HG03575 (cell line): ENCODE results near the gene KCNJ11.

Source experiments
- ATAC-seq: cut with Tn5 transposase; IDR thresholded peaks from one replicate; pipeline ENCODE4 v1.9.1; 2021; ENCODE audit not compliant: unreplicated experiment, insufficient number of reproducible peaks, low FRiP score; ENCODE audit errors: extremely low read depth

The KCNJ11 gene

GRCh38 chr11:17376493-17376892, 12.0 kb downstream of the KCNJ11 start:
- ATAC-seq = no peak

- no peak for ATAC-seq
Measured at GRCh38 chr11:17375547-17375946, 12.9 kb downstream of the KCNJ11 start.

GRCh38 chr11:17371614-17372013, 16.8 kb downstream of the KCNJ11 start:
- ATAC-seq = no peak

GRCh38 chr11:17369684-17370243, 18.7 kb downstream of the KCNJ11 start:
- no peak for ATAC-seq

- no peak for ATAC-seq
Measured at GRCh38 chr11:17369094-17369493, 19.4 kb downstream of the KCNJ11 start.

GRCh38 chr11:17368551-17368950, 19.9 kb downstream of the KCNJ11 start:
- ATAC-seq = no peak

- ATAC-seq = no peak
Measured at GRCh38 chr11:17366495-17366894, 22.0 kb downstream of the KCNJ11 start.

- no peak for ATAC-seq
Measured at GRCh38 chr11:17354601-17354991, 33.9 kb downstream of the KCNJ11 start.

- no peak for ATAC-seq
Measured at GRCh38 chr11:17353821-17354600, 34.4 kb downstream of the KCNJ11 start.

GRCh38 chr11:17352950-17353820, 35.3 kb downstream of the KCNJ11 start:
- no peak for ATAC-seq

- no peak for ATAC-seq
Measured at GRCh38 chr11:17351510-17352176, 36.8 kb downstream of the KCNJ11 start, which contains the start of gene NCR3LG1. Gene NCR3LG1, plus strand, starts transcription at chr11:17351800. Its CDS starts 170 bp downstream, at chr11:17351970.

GRCh38 chr11:17351172-17351509, 37.3 kb downstream of the KCNJ11 start:
- ATAC-seq = no peak

- no peak for ATAC-seq
Measured at GRCh38 chr11:17350455-17351171, 37.8 kb downstream of the KCNJ11 start.

- no peak for ATAC-seq
Measured at GRCh38 chr11:17347676-17348075, 40.8 kb downstream of the KCNJ11 start.

- no peak for ATAC-seq
Measured at GRCh38 chr11:17343907-17344306, 44.6 kb downstream of the KCNJ11 start.

- ATAC-seq = no peak
Measured at GRCh38 chr11:17343257-17343656, 45.2 kb downstream of the KCNJ11 start.
